CD4-positive, alpha-beta memory T cell (primary cell): ENCODE measurements around the gene ABCC1. TPM values are rescaled to one million over a fixed set of nuclear protein-coding genes. Genes with fewer than 3 reads are reported as not detected.

Experiments used
- CTCF ChIA-PET: fragments of 350-600 bp; sonication (Branson Sonifier 250); formaldehyde crosslinking; loops from one replicate; lab custom pipeline; 2021; ENCODE audit warnings: inconsistent platforms; ENCODE audit not compliant: partially characterized antibody; lab: Charles Lee
- POLR2A ChIA-PET: fragments of 350-600 bp; sonication (Branson Sonifier 250); formaldehyde crosslinking; loops from one replicate; lab custom pipeline; 2021; ENCODE audit not compliant: partially characterized antibody; lab: Charles Lee
- DNase-seq, 5 donors: peaks; one replicate each; pipeline versions ENCODE4 v3.0.0 to v3.0.0-alpha.2; 2020 to 2022; ENCODE audit warnings: mixed read lengths in 1 of 5
- H3K27ac ChIP-seq: one replicate; pipeline ENCODE4 v1.7.0; 2013; ENCODE audit warnings: low read depth, low read length
- H3K27me3 ChIP-seq: 2 replicates; pipeline ENCODE4 v1.7.0; 2013; ENCODE audit warnings: mild to moderate bottlenecking, low read length, moderate library complexity; ENCODE audit not compliant: insufficient read depth
- H3K36me3 ChIP-seq: 2 replicates; pipeline ENCODE4 v1.7.0; 2013; ENCODE audit warnings: mild to moderate bottlenecking, low read length, moderate library complexity; ENCODE audit not compliant: insufficient read depth
- H3K4me1 ChIP-seq: 2 replicates; pipeline ENCODE4 v1.7.0; 2013; ENCODE audit warnings: mild to moderate bottlenecking, low read length, moderate library complexity; ENCODE audit not compliant: insufficient read depth
- H3K4me3 ChIP-seq, 2 donors: one replicate each; pipeline ENCODE4 v1.7.0; 2013; ENCODE audit warnings: low read length in 2 of 2, mild to moderate bottlenecking in 1 of 2
- H3K9me3 ChIP-seq, 2 donors: one replicate each; pipeline ENCODE4 v1.7.0; 2013; ENCODE audit warnings: low read length in 2 of 2, control low read depth in 1 of 2; ENCODE audit not compliant: control insufficient read depth in 1 of 2
- H3K27ac Mint-ChIP-seq, 7 donors: one replicate each; pipeline ENCODE4 v1.8.0; 2020 to 2021; ENCODE audit warnings: mixed read lengths in 7 of 7, mild to moderate bottlenecking in 6 of 7, inconsistent platforms in 3 of 7, moderate library complexity in 3 of 7
- H3K27me3 Mint-ChIP-seq, 2 donors: one replicate each; pipeline ENCODE4 v1.8.0; 2020 to 2021; ENCODE audit warnings: mixed read lengths in 2 of 2
- H3K36me3 Mint-ChIP-seq, 2 donors: one replicate each; pipeline ENCODE4 v1.8.0; 2020 to 2021; ENCODE audit warnings: mixed read lengths in 2 of 2, inconsistent platforms in 1 of 2, mild to moderate bottlenecking in 1 of 2
- H3K4me1 Mint-ChIP-seq, 4 donors: one replicate each; pipeline ENCODE4 v1.8.0; 2020 to 2021; ENCODE audit warnings: mixed read lengths in 4 of 4, mild to moderate bottlenecking in 1 of 4
- H3K4me3 Mint-ChIP-seq, 8 donors: one replicate each; pipeline ENCODE4 v1.8.0; 2020 to 2021; ENCODE audit warnings: mixed read lengths in 8 of 8, mild to moderate bottlenecking in 7 of 8, moderate library complexity in 6 of 8, inconsistent platforms in 3 of 8
- H3K9me3 Mint-ChIP-seq, 8 donors: one replicate each; pipeline ENCODE4 v1.8.0; 2020 to 2021; ENCODE audit warnings: mixed read lengths in 8 of 8, mild to moderate bottlenecking in 5 of 8, inconsistent platforms in 3 of 8, moderate library complexity in 1 of 8
- intact Hi-C: fragments of 100-400 bp; cut with micrococcal nuclease; formaldehyde crosslinking; loops from one replicate; pipeline ENCODE4 v1.15.1; 2023
- polyA plus RNA-seq, 2 donors: library from polyadenylated mRNA; unstranded; fragments of 300-500 nt; fragmentation: Illumina TruSeq; gene quantifications; one replicate each; pipeline ENCODE4 v1.2.3, GENCODE V29; 2021
- total RNA-seq, 2 experiments: library from RNA; stranded (reverse); gene quantifications; one replicate each; pipeline ENCODE4 v1.2.3, GENCODE V29; 2021

Gene ABCC1
- total and polyA plus RNA-seq, 4 experiments from 2014 or later = 1.9 to 69.9 (median 34.2) TPM

GRCh38 chr16:16018705-16019104 is 69.3 kb downstream of the ABCC1 start:
- Mint-ChIP-seq H3K4me3 (no peak overlapping the region), H3K9me3 (no peaks in the 10 kb centered on the region), H3K27me3 (no peaks in the 10 kb centered on the region), H3K27ac (peak overlapping the region in 4 of 7 donors; percentile 7 to 79 (median 60)), H3K36me3 (peaks cover 51 to 67% of the 10 kb centered on the region in 2 donors), H3K4me1 (peaks cover 2 to 18% (median 7%) of the 10 kb centered on the region in 4 donors)
- H3K27me3 ChIP-seq = no peaks in the 10 kb centered on the region
- DNase-seq = no peak
- no peaks in the 10 kb centered on the region for H3K9me3 ChIP-seq
- POLR2A ChIA-PET = no interaction called here
- no peak overlapping the region for H3K4me3 ChIP-seq
- H3K36me3 ChIP-seq = peaks cover 42% of the 10 kb centered on the region
- no peak overlapping the region for H3K27ac ChIP-seq
- CTCF ChIA-PET = no interaction called here
- no peaks in the 10 kb centered on the region for H3K4me1 ChIP-seq
- intact Hi-C loops = no loop called here

- H3K27me3 Mint-ChIP-seq = no peaks in the 10 kb centered on the region
- H3K4me3 ChIP-seq = no peak overlapping the region
Measured at GRCh38 chr16:16019488-16019887, 70.1 kb downstream of the ABCC1 start.

GRCh38 chr16:16020291-16020690 is 70.9 kb downstream of the ABCC1 start:
- Mint-ChIP-seq H3K27ac (peak overlapping the region in 2 of 7 donors; percentile 50 to 65), H3K4me3 (no peak overlapping the region), H3K36me3 (peaks cover 49 to 65% of the 10 kb centered on the region in 2 donors), H3K27me3 (no peaks in the 10 kb centered on the region), H3K9me3 (no peaks in the 10 kb centered on the region), H3K4me1 (peaks cover 14 to 33% (median 21%) of the 10 kb centered on the region in 4 donors)
- Histone ChIP-seq H3K4me3 (no peak overlapping the region), H3K27ac (no peak overlapping the region), H3K27me3 (no peaks in the 10 kb centered on the region), H3K36me3 (peaks cover 41% of the 10 kb centered on the region), H3K4me1 (peaks cover 12% of the 10 kb centered on the region), H3K9me3 (no peaks in the 10 kb centered on the region)
- POLR2A ChIA-PET = no interaction called here
- CTCF ChIA-PET = no interaction called here
- DNase-seq = no peak
- intact Hi-C loops = no loop called here

More at GRCh38 chr16:16019488-16019887, 70.1 kb downstream of the ABCC1 start:
- H3K36me3 ChIP-seq = peaks cover 42% of the 10 kb centered on the region
- POLR2A ChIA-PET = no interaction called here
- Mint-ChIP-seq H3K4me1 (peaks cover 6 to 25% (median 13%) of the 10 kb centered on the region in 4 donors), H3K27ac (peak overlapping the region in 2 of 7 donors; percentile 70 to 78), H3K4me3 (no peak overlapping the region), H3K36me3 (peaks cover 49 to 63% of the 10 kb centered on the region in 2 donors), H3K9me3 (no peaks in the 10 kb centered on the region)
- DNase-seq = no peak
- no peak overlapping the region for H3K27ac ChIP-seq
- intact Hi-C loops = no loop called here
- no peaks in the 10 kb centered on the region for H3K9me3 ChIP-seq
- H3K4me1 ChIP-seq = peaks cover 4% of the 10 kb centered on the region
- CTCF ChIA-PET = no interaction called here
- no peaks in the 10 kb centered on the region for H3K27me3 ChIP-seq

GRCh38 chr16:16021020-16021419 is 71.6 kb downstream of the ABCC1 start:
- ChIA-PET CTCF (no interaction called here), POLR2A (interaction anchor here (1.3 kb wide), 1 partner anchor 133 kb away, joined by 3 read pairs; the partner anchor contains the start of gene CEP20)
- H3K9me3 Mint-ChIP-seq = no peaks in the 10 kb centered on the region
- H3K4me3 ChIP-seq = no peak overlapping the region
- H3K27me3 ChIP-seq = no peaks in the 10 kb centered on the region
- no peak overlapping the region for H3K27ac ChIP-seq
- peaks cover 19% of the 10 kb centered on the region for H3K4me1 ChIP-seq
- no peaks in the 10 kb centered on the region for H3K9me3 ChIP-seq
- intact Hi-C loops = no loop called here
- H3K4me1 Mint-ChIP-seq = peaks cover 20 to 40% (median 28%) of the 10 kb centered on the region in 4 donors
- no peaks in the 10 kb centered on the region for H3K27me3 Mint-ChIP-seq
- peak overlapping the region in 4 of 7 donors; percentile 10 to 50 (median 30) for H3K27ac Mint-ChIP-seq
- H3K36me3 ChIP-seq = peaks cover 35% of the 10 kb centered on the region
- DNase-seq = no peak
- no peak overlapping the region for H3K4me3 Mint-ChIP-seq
- H3K36me3 Mint-ChIP-seq = peaks cover 45 to 67% of the 10 kb centered on the region in 2 donors

GRCh38 chr16:16021646-16021987 is 72.2 kb downstream of the ABCC1 start:
- intact Hi-C loops = no loop called here
- Mint-ChIP-seq H3K4me3 (no peak overlapping the region), H3K9me3 (no peaks in the 10 kb centered on the region), H3K27ac (peak overlapping the region in 1 of 7 donors; percentile 50), H3K36me3 (peaks cover 40 to 63% of the 10 kb centered on the region in 2 donors), H3K27me3 (no peaks in the 10 kb centered on the region), H3K4me1 (peaks cover 22 to 46% (median 32%) of the 10 kb centered on the region in 4 donors)
- H3K36me3 ChIP-seq = peaks cover 30% of the 10 kb centered on the region
- H3K27ac ChIP-seq = no peak overlapping the region
- ChIA-PET CTCF (no interaction called here), POLR2A (interaction anchor here (1.3 kb wide), 1 partner anchor 133 kb away, joined by 3 read pairs; the partner anchor contains the start of gene CEP20)
- peaks cover 25% of the 10 kb centered on the region for H3K4me1 ChIP-seq
- no peaks in the 10 kb centered on the region for H3K9me3 ChIP-seq
- no peaks in the 10 kb centered on the region for H3K27me3 ChIP-seq
- DNase-seq = no peak
- no peak overlapping the region for H3K4me3 ChIP-seq

GRCh38 chr16:16021988-16022682 is 72.7 kb downstream of the ABCC1 start:
- Histone ChIP-seq H3K4me3 (no peak overlapping the region), H3K4me1 (peaks cover 25% of the 10 kb centered on the region), H3K9me3 (no peaks in the 10 kb centered on the region), H3K27ac (no peak overlapping the region), H3K27me3 (no peaks in the 10 kb centered on the region), H3K36me3 (peaks cover 25% of the 10 kb centered on the region)
- ChIA-PET CTCF (no interaction called here), POLR2A (interaction anchor here (1.3 kb wide), 1 partner anchor 134 kb away, joined by 3 read pairs; the partner anchor contains the start of gene CEP20)
- H3K9me3 Mint-ChIP-seq = no peaks in the 10 kb centered on the region
- DNase-seq = no peak
- H3K27me3 Mint-ChIP-seq = no peaks in the 10 kb centered on the region
- H3K27ac Mint-ChIP-seq = peak overlapping the region; percentile 1 to 85 (median 22)
- peaks cover 35 to 58% of the 10 kb centered on the region in 2 donors for H3K36me3 Mint-ChIP-seq
- no peak overlapping the region for H3K4me3 Mint-ChIP-seq
- peaks cover 22 to 51% (median 33%) of the 10 kb centered on the region in 4 donors for H3K4me1 Mint-ChIP-seq
- intact Hi-C loops = no loop called here

- Mint-ChIP-seq H3K9me3 (no peaks in the 10 kb centered on the region), H3K4me1 (peaks cover 22 to 56% (median 33%) of the 10 kb centered on the region in 4 donors), H3K27me3 (no peaks in the 10 kb centered on the region), H3K27ac (peak overlapping the region; percentile 1 to 85 (median 33)), H3K36me3 (peaks cover 32 to 56% of the 10 kb centered on the region in 2 donors), H3K4me3 (no peak overlapping the region)
- intact Hi-C loops = no loop called here
- Histone ChIP-seq H3K36me3 (peaks cover 23% of the 10 kb centered on the region), H3K27me3 (no peaks in the 10 kb centered on the region), H3K27ac (no peak overlapping the region), H3K9me3 (no peaks in the 10 kb centered on the region), H3K4me3 (no peak overlapping the region), H3K4me1 (peaks cover 25% of the 10 kb centered on the region)
- POLR2A ChIA-PET = no interaction called here
- CTCF ChIA-PET = interaction anchor here (1.3 kb wide), 1 partner anchor 9 kb away, joined by 3 read pairs; no protein-coding TSS in a partner anchor
- DNase-seq = no peak
Measured at GRCh38 chr16:16022683-16023064, 73.3 kb downstream of the ABCC1 start.
